Hepatocyte (in vitro differentiated cells): Measurements from ENCODE around the gene BEX2. TPM values are rescaled to one million over a fixed set of nuclear protein-coding genes. Genes with fewer than 3 reads are reported as not detected.
"Not testable (repeated sequence)": the region's sequence is repeated elsewhere in the genome, so short reads cannot be mapped to it uniquely, and the experiment has no call there.

Source experiments
- DNase-seq: peaks from one replicate; pipeline ENCODE4 v3.0.0-alpha.2; 2016; ENCODE audit warnings: low spot score
- H2AFZ ChIP-seq: fragments of 200-600 bp; sonication (generic); 2 replicates; pipeline ENCODE4 v1.6.0; 2016; ENCODE audit warnings: antibody characterized with exemption, mild to moderate bottlenecking
- H3K27ac ChIP-seq: fragments of 200-600 bp; sonication (generic); 2 replicates; pipeline ENCODE4 v1.5.1; 2016; ENCODE audit warnings: mild to moderate bottlenecking
- H3K27me3 ChIP-seq: fragments of 200-600 bp; sonication (generic); 2 replicates; pipeline ENCODE4 v1.6.1; 2016
- H3K36me3 ChIP-seq: fragments of 200-600 bp; sonication (generic); replicated peaks from 2 replicates; pipeline ENCODE4 v1.5.1; 2016; ENCODE audit warnings: low read depth; ENCODE audit not compliant: insufficient read depth
- H3K4me1 ChIP-seq: fragments of 200-600 bp; sonication (generic); 2 replicates; pipeline ENCODE4 v1.5.1; 2016; ENCODE audit warnings: mild to moderate bottlenecking, moderate library complexity; ENCODE audit not compliant: insufficient read depth
- H3K4me2 ChIP-seq: fragments of 200-600 bp; sonication (generic); 2 replicates; pipeline ENCODE4 v1.6.0; 2016
- H3K4me3 ChIP-seq: fragments of 200-600 bp; sonication (generic); 2 replicates; pipeline ENCODE4 v1.5.1; 2016; ENCODE audit warnings: mild to moderate bottlenecking
- H3K79me2 ChIP-seq: fragments of 200-600 bp; sonication (generic); 2 replicates; pipeline ENCODE4 v1.6.0; 2017; ENCODE audit warnings: mild to moderate bottlenecking
- H3K9me2 ChIP-seq: fragments of 200-600 bp; sonication (generic); replicated peaks from 2 replicates; pipeline ENCODE4 v1.6.0; 2017; ENCODE audit warnings: mild to moderate bottlenecking; ENCODE audit not compliant: insufficient read depth
- H3K9me3 ChIP-seq: fragments of 200-600 bp; sonication (generic); 2 replicates; pipeline ENCODE4 v1.5.1; 2016; ENCODE audit warnings: low read depth, mild to moderate bottlenecking
- H4K20me1 ChIP-seq: fragments of 200-600 bp; sonication (generic); 2 replicates; pipeline ENCODE4 v1.6.0; 2016; ENCODE audit warnings: mild to moderate bottlenecking; ENCODE audit not compliant: insufficient read depth, poor library complexity, severe bottlenecking
- CTCF ChIP-seq: fragments of 200-600 bp; sonication (generic); IDR thresholded peaks from 2 replicates; pipeline ENCODE4 v1.5.1; 2016; ENCODE audit warnings: antibody characterized with exemption, mild to moderate bottlenecking; ENCODE audit not compliant: poor library complexity
- EZH2 ChIP-seq: fragments of 200-600 bp; sonication (generic); IDR thresholded peaks from 2 replicates; pipeline ENCODE4 v1.6.1; 2016; ENCODE audit warnings: antibody characterized with exemption, mild to moderate bottlenecking, borderline replicate concordance
- EZH2phosphoT487 ChIP-seq: fragments of 200-600 bp; sonication (generic); IDR thresholded peaks from one replicate; pipeline ENCODE4 v1.6.1; 2018; ENCODE audit warnings: antibody characterized with exemption, mild to moderate bottlenecking, low read depth, moderate library complexity; ENCODE audit not compliant: unreplicated experiment, severe bottlenecking
- WGBS: methylation state at CpG from one replicate; pipeline ENCODE4 v1.1.6; 2016; ENCODE audit warnings: low lambda C conversion rate; ENCODE audit errors: missing lambda C conversion rate; 5-methylcytosine and 5-hydroxymethylcytosine counted together
- polyA plus RNA-seq: library from polyadenylated mRNA; unstranded; fragments of >200 nt; fragmentation: Nextera tagmentation; extraction: Ambion mirVana; gene quantifications from 2 replicates; pipeline ENCODE4 v1.2.1, GENCODE V29; 2016
- total RNA-seq: library from RNA; depleted of rRNA; stranded (reverse); fragments of >200 nt; gene quantifications from 2 replicates; pipeline ENCODE4 v1.2.3, GENCODE V29; 2014

BEX2 gene
- total and polyA plus RNA-seq, 2 experiments from 2014 or later: 37.7 to 45.4 TPM

GRCh38 chrX:103309860-103310554 lies 783 bp downstream of the BEX2 start:
- peak; percentile 3 for DNase-seq
- Histone ChIP-seq H3K27me3 (no peaks in the 10 kb centered on the region), H3K4me1 (no peaks in the 10 kb centered on the region), H3K9me3 (no peaks in the 10 kb centered on the region), H3K79me2 (no peaks in the 10 kb centered on the region), H4K20me1 (no peaks in the 10 kb centered on the region), H3K36me3 (no peaks in the 10 kb centered on the region), H2AFZ (peak overlapping the region; percentile 63), H3K27ac (no peak overlapping the region), H3K4me3 (peak overlapping the region; percentile 58), H3K4me2 (peak overlapping the region; percentile 71), H3K9me2 (no peaks in the 10 kb centered on the region)
- WGBS: 54% methylated on average over 22 of the region's 32 CpGs
- TF ChIP-seq EZH2phosphoT487 (no peak), CTCF (no peak), EZH2 (no peak)

GRCh38 chrX:103305666-103306065 lies 5.1 kb downstream of the BEX2 start:
- not testable (repeated sequence) for H3K4me2 ChIP-seq, DNase-seq, H3K27ac ChIP-seq, H3K36me3 ChIP-seq, H3K9me2 ChIP-seq, H2AFZ ChIP-seq, H4K20me1 ChIP-seq, H3K4me3 ChIP-seq, H3K4me1 ChIP-seq, H3K79me2 ChIP-seq, H3K27me3 ChIP-seq, H3K9me3 ChIP-seq
- WGBS: 77% methylated on average over 4 of the region's 4 CpGs

GRCh38 chrX:103304705-103305104 lies 6.1 kb downstream of the BEX2 start:
- TF ChIP-seq CTCF (no peak), EZH2 (no peak), EZH2phosphoT487 (no peak)
- Histone ChIP-seq H3K4me3 (no peak overlapping the region), H3K4me1 (no peaks in the 10 kb centered on the region), H3K36me3 (no peaks in the 10 kb centered on the region), H3K9me2 (no peaks in the 10 kb centered on the region), H2AFZ (no peak overlapping the region), H3K9me3 (no peaks in the 10 kb centered on the region), H3K27me3 (no peaks in the 10 kb centered on the region), H3K4me2 (no peak overlapping the region), H4K20me1 (no peaks in the 10 kb centered on the region), H3K27ac (no peak overlapping the region), H3K79me2 (no peaks in the 10 kb centered on the region)
- DNase-seq: no peak

- WGBS: 67% methylated on average over 2 of the region's 2 CpGs
- Histone ChIP-seq H3K27ac (no peak overlapping the region), H3K9me3 (no peaks in the 10 kb centered on the region), H3K4me1 (no peaks in the 10 kb centered on the region), H3K9me2 (no peaks in the 10 kb centered on the region), H3K27me3 (no peaks in the 10 kb centered on the region), H3K36me3 (no peaks in the 10 kb centered on the region), H3K4me2 (no peak overlapping the region), H3K4me3 (no peak overlapping the region), H3K79me2 (no peaks in the 10 kb centered on the region), H2AFZ (no peak overlapping the region), H4K20me1 (no peaks in the 10 kb centered on the region)
- TF ChIP-seq CTCF: no peak
- no peak for TF ChIP-seq EZH2
- no peak for TF ChIP-seq EZH2phosphoT487
- no peak for DNase-seq
Observed at GRCh38 chrX:103293118-103293517, 17.7 kb downstream of the BEX2 start.
